NK-92 treated with Interleukin-12 subunit alpha and Interleukin-12 subunit beta, amount 100 ng/mL, for 24 hours (cell line): ENCODE data around the gene ASIC4.

Source experiments
- DNase-seq: peaks from one replicate; lab custom pipeline; 2025; lab: John Stamatoyannopoulos, UW

The ASIC4 gene

DNA sequence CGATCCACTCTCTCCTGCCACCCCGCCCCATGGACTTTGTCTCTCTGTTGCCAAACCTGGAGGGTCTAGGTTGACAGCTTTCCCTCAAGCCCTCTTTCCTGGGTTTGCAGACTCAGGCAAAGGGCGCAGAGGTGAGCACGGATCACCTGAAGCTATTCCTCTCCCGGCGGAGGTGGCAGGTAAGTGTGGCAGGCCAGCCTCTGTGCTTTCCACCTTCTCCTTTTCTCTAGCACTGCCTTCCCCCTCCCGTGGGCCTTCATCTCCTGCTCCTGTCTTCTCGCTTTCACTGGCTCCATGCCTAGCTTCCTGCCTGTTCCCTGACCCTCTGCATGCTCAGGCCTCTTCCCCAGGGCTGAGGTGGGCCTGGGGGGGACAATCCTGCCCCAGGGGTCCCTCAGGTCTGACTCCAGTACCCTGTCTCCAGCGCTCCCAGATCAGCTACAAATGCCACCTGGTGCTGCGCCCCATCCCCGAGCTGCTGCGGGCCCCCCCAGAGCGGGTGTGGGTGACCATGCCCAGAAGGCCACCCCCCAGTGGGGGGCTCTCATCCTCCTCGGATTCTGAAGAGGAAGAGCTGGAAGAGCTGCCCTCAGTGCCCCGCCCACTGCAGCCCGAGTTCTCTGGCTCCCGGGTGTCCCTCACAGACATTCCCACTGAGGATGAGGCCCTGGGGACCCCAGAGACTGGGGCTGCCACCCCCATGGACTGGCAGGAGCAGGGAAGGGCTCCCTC, 31.4 kb upstream of the ASIC4 start:
- no peak for DNase-seq

DNA sequence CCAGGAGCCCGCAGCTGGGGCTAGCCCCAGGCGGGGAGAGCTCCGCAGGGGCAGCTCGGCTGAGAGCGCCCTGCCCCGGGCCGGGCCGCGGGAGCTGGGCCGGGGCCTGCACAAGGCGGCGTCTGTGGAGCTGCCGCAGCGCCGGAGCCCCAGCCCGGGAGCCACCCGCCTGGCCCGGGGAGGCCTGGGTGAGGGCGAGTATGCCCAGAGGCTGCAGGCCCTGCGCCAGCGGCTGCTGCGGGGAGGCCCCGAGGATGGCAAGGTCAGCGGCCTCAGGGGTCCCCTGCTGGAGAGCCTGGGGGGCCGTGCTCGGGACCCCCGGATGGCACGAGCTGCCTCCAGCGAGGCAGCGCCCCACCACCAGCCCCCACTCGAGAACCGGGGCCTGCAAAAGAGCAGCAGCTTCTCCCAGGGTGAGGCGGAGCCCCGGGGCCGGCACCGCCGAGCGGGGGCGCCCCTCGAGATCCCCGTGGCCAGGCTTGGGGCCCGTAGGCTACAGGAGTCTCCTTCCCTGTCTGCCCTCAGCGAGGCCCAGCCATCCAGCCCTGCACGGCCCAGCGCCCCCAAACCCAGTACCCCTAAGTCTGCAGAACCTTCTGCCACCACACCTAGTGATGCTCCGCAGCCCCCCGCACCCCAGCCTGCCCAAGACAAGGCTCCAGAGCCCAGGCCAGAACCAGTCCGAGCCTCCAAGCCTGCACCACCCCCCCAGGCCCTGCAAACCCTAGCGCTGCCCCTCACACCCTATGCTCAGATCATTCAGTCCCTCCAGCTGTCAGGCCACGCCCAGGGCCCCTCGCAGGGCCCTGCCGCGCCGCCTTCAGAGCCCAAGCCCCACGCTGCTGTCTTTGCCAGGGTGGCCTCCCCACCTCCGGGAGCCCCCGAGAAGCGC, 30.6 kb upstream of the ASIC4 start:
- DNase-seq: no peak

DNA sequence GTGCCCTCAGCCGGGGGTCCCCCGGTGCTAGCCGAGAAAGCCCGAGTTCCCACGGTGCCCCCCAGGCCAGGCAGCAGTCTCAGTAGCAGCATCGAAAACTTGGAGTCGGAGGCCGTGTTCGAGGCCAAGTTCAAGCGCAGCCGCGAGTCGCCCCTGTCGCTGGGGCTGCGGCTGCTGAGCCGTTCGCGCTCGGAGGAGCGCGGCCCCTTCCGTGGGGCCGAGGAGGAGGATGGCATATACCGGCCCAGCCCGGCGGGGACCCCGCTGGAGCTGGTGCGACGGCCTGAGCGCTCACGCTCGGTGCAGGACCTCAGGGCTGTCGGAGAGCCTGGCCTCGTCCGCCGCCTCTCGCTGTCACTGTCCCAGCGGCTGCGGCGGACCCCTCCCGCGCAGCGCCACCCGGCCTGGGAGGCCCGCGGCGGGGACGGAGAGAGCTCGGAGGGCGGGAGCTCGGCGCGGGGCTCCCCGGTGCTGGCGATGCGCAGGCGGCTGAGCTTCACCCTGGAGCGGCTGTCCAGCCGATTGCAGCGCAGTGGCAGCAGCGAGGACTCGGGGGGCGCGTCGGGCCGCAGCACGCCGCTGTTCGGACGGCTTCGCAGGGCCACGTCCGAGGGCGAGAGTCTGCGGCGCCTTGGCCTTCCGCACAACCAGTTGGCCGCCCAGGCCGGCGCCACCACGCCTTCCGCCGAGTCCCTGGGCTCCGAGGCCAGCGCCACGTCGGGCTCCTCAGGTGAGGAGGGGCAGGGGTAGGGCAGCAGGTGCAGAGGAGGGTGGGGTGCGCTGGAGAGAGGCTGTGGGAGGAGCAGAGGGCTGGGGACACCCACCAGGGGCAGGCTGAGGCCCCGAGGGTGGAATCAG, 29.7 kb upstream of the ASIC4 start:
- no peak for DNase-seq

DNA sequence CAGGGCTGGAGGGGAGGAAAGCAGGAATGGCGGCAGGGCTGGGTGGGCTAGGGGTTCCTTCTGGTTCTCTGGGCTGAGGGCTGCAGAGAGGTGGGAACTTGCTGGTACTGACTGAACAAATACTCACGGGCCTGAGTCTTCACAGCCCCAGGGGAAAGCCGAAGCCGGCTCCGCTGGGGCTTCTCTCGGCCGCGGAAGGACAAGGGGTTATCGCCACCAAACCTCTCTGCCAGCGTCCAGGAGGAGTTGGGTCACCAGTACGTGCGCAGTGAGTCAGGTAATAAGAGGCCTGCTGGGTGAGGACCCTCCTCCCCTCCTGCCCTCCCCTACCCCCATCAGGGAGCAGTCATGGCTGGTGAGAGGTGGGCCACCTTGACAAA, 29.1 kb upstream of the ASIC4 start:
- no peak for DNase-seq

- no peak for DNase-seq
Measured at GRCh38 chr2:219486380-219486959, 27.8 kb upstream of the ASIC4 start.

- no peak for DNase-seq
Measured at GRCh38 chr2:219488149-219488843, 26.0 kb upstream of the ASIC4 start.

- DNase-seq: no peak
Measured at GRCh38 chr2:219488844-219489194, 25.5 kb upstream of the ASIC4 start.

- DNase-seq: no peak
Measured at GRCh38 chr2:219489315-219489714, 25.0 kb upstream of the ASIC4 start.

- DNase-seq: no peak
Measured at GRCh38 chr2:219490186-219490585, 24.1 kb upstream of the ASIC4 start.

GRCh38 chr2:219490600-219491130, 23.6 kb upstream of the ASIC4 start:
- DNase-seq: no peak

DNA sequence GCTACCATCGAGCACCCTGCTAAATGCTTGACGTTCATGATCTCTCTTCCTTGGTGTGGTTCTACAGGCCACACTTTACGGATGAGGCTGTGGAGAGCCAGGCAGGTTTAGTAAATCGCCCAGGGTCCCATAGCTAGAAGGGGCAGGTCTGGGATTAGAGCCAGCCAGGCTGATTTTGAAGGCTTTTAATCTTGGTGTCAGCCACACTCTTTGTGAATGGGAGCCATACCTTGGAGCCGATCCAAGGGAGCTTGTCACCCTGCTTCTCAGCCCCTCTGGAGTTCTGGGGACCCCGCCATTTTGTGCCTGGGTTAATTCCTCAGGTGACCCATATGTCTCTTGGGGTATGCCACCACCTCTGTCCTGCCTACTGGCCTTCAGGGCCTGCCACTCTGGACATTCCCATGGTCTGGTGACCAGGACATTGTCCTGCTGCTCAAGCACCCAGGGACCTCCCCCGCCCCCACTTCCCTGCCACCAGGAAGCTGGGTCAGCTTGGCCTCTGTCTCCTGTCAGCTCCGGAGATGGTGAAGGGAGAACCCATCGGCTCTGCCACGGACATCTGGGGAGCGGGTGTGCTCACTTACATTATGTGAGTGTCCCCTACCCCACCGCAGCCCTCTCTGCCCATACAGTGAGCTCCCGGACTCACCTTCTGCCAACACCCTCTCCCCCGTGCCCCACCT, 22.9 kb upstream of the ASIC4 start:
- DNase-seq: no peak

DNA sequence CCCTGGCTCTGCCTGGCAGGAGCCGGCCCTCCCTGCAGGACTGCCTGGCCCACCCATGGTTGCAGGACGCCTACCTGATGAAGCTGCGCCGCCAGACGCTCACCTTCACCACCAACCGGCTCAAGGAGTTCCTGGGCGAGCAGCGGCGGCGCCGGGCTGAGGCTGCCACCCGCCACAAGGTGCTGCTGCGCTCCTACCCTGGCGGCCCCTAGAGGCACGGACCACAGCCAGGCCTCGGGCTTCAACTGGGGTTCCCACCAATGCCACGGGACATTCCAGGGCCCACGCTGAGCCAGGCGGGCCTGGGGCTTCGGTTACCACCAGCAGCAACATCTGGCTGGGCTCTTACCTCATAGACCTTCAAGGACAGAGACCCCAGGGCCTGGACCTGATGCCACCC, 21.7 kb upstream of the ASIC4 start:
- no peak for DNase-seq

DNA sequence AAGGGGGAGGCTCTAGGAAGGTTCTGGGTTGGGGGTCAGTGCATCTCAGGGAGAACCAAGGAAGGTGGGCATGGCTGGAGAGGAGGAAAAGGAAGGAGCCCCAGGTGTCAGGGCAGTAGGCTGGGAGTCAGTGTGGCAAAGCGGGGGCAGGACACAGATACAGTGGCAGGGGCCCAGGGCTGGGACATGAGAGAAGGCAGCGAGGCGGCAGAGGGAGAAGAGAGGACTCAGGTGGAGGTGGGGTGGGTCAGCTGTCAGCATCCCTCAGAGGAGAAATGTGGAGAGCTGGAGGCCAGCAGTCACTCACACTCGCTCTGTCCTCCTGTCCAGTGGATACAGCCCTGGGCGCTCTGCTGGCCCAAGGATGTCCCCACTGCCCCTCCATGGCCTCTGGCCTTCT, 21.2 kb upstream of the ASIC4 start:
- no peak for DNase-seq

- DNase-seq: no peak
Measured at GRCh38 chr2:219494952-219495530, 19.2 kb upstream of the ASIC4 start.

GRCh38 chr2:219495531-219496122, 18.7 kb upstream of the ASIC4 start:
- peak; percentile 13 for DNase-seq

DNA sequence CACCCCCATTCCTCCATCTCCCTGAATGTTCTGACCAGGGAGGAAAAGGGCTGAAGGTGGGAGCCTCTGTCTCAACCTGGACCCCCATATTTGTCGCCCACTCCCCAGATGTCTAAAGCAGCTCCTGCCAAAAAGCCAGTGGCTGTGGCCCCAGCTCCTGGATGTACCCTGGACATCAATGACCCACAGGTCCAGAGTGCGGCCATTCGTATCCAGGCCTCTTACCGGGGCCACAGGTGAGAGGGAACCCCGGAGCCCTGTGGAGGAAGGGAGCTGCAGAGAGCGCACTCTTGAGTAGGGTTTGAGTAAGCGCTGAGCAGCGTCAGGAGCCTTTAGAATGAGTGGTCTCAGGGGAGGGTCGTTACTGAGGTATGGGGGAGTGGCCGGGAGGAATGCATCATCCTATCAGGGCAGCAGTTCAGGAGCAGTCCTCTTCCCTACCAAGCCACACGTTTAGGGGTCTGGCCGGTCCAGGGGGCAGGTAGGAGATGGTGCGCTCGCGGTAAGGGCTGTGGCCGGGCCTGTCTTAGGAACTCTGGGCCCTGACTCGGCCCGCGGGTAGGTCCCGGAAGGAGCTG, 17.9 kb upstream of the ASIC4 start:
- DNase-seq: no peak

GRCh38 chr2:219496825-219497494, 17.3 kb upstream of the ASIC4 start:
- no peak for DNase-seq

DNA sequence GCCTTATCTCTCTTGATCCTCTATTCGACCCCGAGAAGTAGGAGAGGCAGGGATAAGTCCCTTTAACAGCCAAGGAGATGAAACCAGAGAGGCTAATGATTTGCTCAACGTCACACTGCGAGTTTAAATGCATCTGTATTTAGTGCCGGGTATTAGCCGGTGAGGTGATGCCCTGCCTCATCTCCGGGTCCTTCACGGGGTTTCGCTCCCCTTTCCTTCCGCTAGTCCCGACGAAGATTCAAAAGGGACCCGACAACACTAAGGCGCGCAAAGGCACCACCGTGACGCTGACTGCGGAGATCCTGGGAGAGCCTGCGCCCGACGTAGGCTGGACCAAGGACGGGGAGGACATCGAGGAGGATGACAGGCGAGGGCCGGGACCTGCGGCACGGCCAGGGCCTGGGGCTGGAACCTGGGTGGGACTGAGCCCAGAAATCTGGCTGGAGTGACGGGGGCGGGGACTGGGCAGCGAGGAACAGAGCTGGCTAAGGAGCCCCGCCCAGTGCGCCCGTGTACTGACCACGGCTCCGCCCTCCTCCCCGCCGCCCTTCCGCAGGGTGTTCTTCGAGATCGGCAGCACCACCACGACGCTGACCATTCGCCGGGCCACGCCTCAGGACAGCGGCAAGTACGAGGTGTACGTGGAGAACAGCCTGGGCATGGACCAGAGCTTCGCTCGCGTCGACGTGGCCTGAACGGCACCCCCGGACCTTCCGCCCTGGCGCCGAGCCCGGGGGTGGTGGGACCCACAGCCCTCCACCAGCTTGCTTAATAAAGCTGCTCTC, 16.6 kb upstream of the ASIC4 start:
- DNase-seq: no peak
